ENCODE results near the gene ERC2.

DNA sequence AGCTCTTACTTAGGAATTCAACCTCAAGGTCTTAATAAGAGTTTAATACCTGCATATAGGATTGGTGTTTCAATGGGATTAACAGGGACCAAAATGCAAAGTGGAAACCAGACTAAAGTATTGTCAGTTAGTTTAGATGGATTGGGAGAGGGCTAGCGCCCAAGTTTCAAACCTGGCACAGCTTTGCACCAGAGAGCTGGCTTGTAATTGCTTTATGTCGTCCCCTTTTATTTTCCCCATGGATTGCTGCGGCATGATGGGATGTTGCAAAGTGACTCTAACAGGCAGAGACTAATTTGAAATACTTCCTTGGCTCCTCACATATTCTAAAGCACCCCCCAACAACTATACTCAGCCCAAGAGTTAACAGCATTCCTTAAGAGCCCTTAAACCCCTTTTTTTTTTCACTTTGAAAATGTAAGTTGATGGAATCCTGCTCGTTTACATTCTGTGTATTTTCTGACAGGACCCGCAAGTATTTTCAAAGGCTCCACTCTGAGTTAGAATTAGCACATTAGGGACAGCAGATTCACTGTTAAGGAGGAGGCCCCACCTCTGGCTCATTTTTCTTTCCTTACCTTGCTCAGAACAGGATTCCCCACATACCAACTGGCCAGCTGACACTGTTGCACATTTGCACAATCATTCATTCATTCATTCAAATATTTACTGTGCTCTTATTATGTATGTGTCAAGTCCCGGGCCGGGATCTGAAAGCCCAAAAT, 214.2 kb downstream of the ERC2 start:
- TF ChIP-seq, protein P1, sequence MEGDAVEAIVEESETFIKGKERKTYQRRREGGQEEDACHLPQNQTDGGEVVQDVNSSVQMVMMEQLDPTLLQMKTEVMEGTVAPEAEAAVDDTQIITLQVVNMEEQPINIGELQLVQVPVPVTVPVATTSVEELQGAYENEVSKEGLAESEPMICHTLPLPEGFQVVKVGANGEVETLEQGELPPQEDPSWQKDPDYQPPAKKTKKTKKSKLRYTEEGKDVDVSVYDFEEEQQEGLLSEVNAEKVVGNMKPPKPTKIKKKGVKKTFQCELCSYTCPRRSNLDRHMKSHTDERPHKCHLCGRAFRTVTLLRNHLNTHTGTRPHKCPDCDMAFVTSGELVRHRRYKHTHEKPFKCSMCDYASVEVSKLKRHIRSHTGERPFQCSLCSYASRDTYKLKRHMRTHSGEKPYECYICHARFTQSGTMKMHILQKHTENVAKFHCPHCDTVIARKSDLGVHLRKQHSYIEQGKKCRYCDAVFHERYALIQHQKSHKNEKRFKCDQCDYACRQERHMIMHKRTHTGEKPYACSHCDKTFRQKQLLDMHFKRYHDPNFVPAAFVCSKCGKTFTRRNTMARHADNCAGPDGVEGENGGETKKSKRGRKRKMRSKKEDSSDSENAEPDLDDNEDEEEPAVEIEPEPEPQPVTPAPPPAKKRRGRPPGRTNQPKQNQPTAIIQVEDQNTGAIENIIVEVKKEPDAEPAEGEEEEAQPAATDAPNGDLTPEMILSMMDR (IDR thresholded peaks at IDR 0.05) = no peak
- TF ChIP-seq POLR2A (IDR thresholded peaks at IDR 0.05) (no peak), POLR2AphosphoS5 (IDR thresholded peaks at IDR 0.05) (no peak)

Data from breast epithelium (tissue), 3 donors.